ENCODE measurements around the gene SACM1L.

- TF ChIP-seq CTCF (IDR thresholded peaks at IDR 0.05; ENCODE audit: low read depth, low read length, poor library complexity, severe bottlenecking) = no peak
- no peak for TF ChIP-seq EZH2phosphoT487 (IDR thresholded peaks at IDR 0.05; ENCODE audit: borderline replicate concordance, low read length)
These were observed 28.7 kb upstream of the SACM1L start for GRCh38 chr3:45660567-45660901.

All from DOHH2 (cell line).